CD14-positive monocyte (primary cell): ENCODE results near the gene LZIC. TPM values are rescaled to one million over a fixed set of nuclear protein-coding genes. Genes with fewer than 3 reads are reported as not detected.

ENCODE experiments used
- DNase-seq, 3 donors: peaks; one replicate each; pipeline ENCODE4 v3.0.0-alpha.2; 2011 to 2022
- H2AFZ ChIP-seq: 2 replicates; pipeline ENCODE4 v1.6.0; 2012; ENCODE audit warnings: mild to moderate bottlenecking, low read depth, low read length, inconsistent platforms; ENCODE audit not compliant: insufficient read depth, poor library complexity, severe bottlenecking
- H3K27ac ChIP-seq, 2 donors: 1 replicate in 1 of 2; 2 replicates in 1 of 2; pipeline ENCODE4 v1.5.1; 2012 to 2013; ENCODE audit warnings: low read length in 2 of 2, control low read depth in 1 of 2, inconsistent platforms in 1 of 2, low read depth in 1 of 2, mild to moderate bottlenecking in 1 of 2
- H3K27me3 ChIP-seq, 2 donors: one replicate each; pipeline versions ENCODE4 v1.6.0 to v1.6.1; 2011 to 2013; ENCODE audit warnings: low read length in 2 of 2; ENCODE audit not compliant: control insufficient read depth in 2 of 2, insufficient read depth in 2 of 2
- H3K36me3 ChIP-seq, 2 donors: replicated peaks in 1 of 2; 1 replicate in 1 of 2; 2 replicates in 1 of 2; pipeline versions ENCODE4 v1.5.1 to v1.6.1; 2012 to 2013; ENCODE audit warnings: low read length in 2 of 2, control low read depth in 1 of 2, inconsistent platforms in 1 of 2, mild to moderate bottlenecking in 1 of 2; ENCODE audit not compliant: insufficient read depth in 2 of 2, control insufficient read depth in 1 of 2
- H3K4me1 ChIP-seq, 2 donors: 1 replicate in 1 of 2; 2 replicates in 1 of 2; pipeline versions ENCODE4 v1.5.1 to v1.6.1; 2012 to 2013; ENCODE audit warnings: low read length in 2 of 2, control low read depth in 1 of 2, inconsistent platforms in 1 of 2, mild to moderate bottlenecking in 1 of 2, moderate library complexity in 1 of 2; ENCODE audit not compliant: insufficient read depth in 2 of 2, control insufficient read depth in 1 of 2
- H3K4me2 ChIP-seq: replicated peaks from 2 replicates; pipeline ENCODE3; 2012; ENCODE audit warnings: low read length, moderate library complexity, mild to moderate bottlenecking; ENCODE audit not compliant: poor library complexity, severe bottlenecking; ENCODE audit errors: extremely low read depth
- H3K4me3 ChIP-seq, 3 experiments: fragments of 200-600 bp in 1 of 3; sonication (generic) in 1 of 3; replicated peaks in 1 of 3; 1 replicate in 2 of 3; 2 replicates in 1 of 3; pipeline ENCODE4 v1.5.1; 2011 to 2013; ENCODE audit warnings: low read length in 3 of 3, mild to moderate bottlenecking in 3 of 3, control low read depth in 2 of 3, low read depth in 2 of 3, inconsistent platforms in 1 of 3, moderate library complexity in 1 of 3
- H3K79me2 ChIP-seq: 2 replicates; pipeline ENCODE4 v1.6.0; 2012; ENCODE audit warnings: mild to moderate bottlenecking, control low read depth, inconsistent platforms, low read length, moderate library complexity; ENCODE audit not compliant: insufficient read depth
- H3K9ac ChIP-seq: 2 replicates; pipeline ENCODE4 v1.6.0; 2017; ENCODE audit warnings: low read length, mild to moderate bottlenecking; ENCODE audit not compliant: insufficient read depth, poor library complexity, severe bottlenecking
- H3K9me3 ChIP-seq, 2 donors: replicated peaks in 1 of 2; 1 replicate in 1 of 2; 2 replicates in 1 of 2; pipeline versions ENCODE4 v1.5.1 to v1.6.1; 2012 to 2013; ENCODE audit warnings: low read length in 2 of 2, control low read depth in 1 of 2; ENCODE audit not compliant: control insufficient read depth in 1 of 2, insufficient read depth in 1 of 2
- H4K20me1 ChIP-seq: 2 replicates; pipeline ENCODE4 v1.6.0; 2012; ENCODE audit warnings: mild to moderate bottlenecking, low read length, control low read depth, moderate library complexity; ENCODE audit not compliant: insufficient read depth
- H3K27ac Mint-ChIP-seq, 7 donors: one replicate each; pipeline ENCODE4 v1.8.0; 2020; ENCODE audit warnings: mild to moderate bottlenecking in 7 of 7, mixed read lengths in 7 of 7, moderate library complexity in 6 of 7, inconsistent platforms in 2 of 7
- H3K27me3 Mint-ChIP-seq, 3 donors: one replicate each; pipeline ENCODE4 v1.8.0; 2021 to 2022; ENCODE audit warnings: low read depth in 3 of 3, mild to moderate bottlenecking in 3 of 3, mixed read lengths in 3 of 3, moderate library complexity in 3 of 3, inconsistent platforms in 1 of 3
- H3K36me3 Mint-ChIP-seq, 2 donors: one replicate each; pipeline ENCODE4 v1.8.0; 2020; ENCODE audit warnings: mixed read lengths in 2 of 2, inconsistent platforms in 1 of 2, mild to moderate bottlenecking in 1 of 2
- H3K4me1 Mint-ChIP-seq: one replicate; pipeline ENCODE4 v1.8.0; 2020; ENCODE audit warnings: mild to moderate bottlenecking, mixed read lengths
- H3K4me3 Mint-ChIP-seq, 2 donors: one replicate each; pipeline ENCODE4 v1.8.0; 2020; ENCODE audit warnings: mild to moderate bottlenecking in 2 of 2, mixed read lengths in 2 of 2, moderate library complexity in 1 of 2
- H3K9me3 Mint-ChIP-seq, 7 donors: one replicate each; pipeline ENCODE4 v1.8.0; 2020 to 2022; ENCODE audit warnings: mixed read lengths in 7 of 7, mild to moderate bottlenecking in 6 of 7, moderate library complexity in 6 of 7, inconsistent platforms in 2 of 7
- CTCF ChIP-seq: fragments of 200-600 bp; IDR thresholded peaks from one replicate; pipeline ENCODE4 v1.8.0; 2022; ENCODE audit warnings: antibody characterized with exemption, mild to moderate bottlenecking
- WGBS: methylation state at CpG from one replicate; pipeline ENCODE4 v1.1.5; 2013; ENCODE audit warnings: missing lambda C conversion rate; ENCODE audit not compliant: insufficient coverage; 5-methylcytosine and 5-hydroxymethylcytosine counted together
- intact Hi-C, 2 donors: fragments of 100-400 bp; cut with micrococcal nuclease; formaldehyde crosslinking; loops; one replicate each; pipeline versions ENCODE4 v1.15.0 to v1.15.1; 2023
- polyA plus RNA-seq, 3 donors: library from polyadenylated mRNA; depleted of rRNA in 1 of 3; unstranded in 2 of 3; stranded (reverse) in 1 of 3; fragments of 300-500 nt in 2 of 3; fragments of >200 nt in 1 of 3; fragmentation: Illumina TruSeq in 2 of 3; gene quantifications; 1 replicate in 2 of 3; 2 replicates in 1 of 3; pipeline ENCODE4 v1.2.3, GENCODE V29; 2012 to 2021

The LZIC gene
- polyA plus RNA-seq, 3 donors = 11.1 to 32.9 (median 28.2) TPM

DNA sequence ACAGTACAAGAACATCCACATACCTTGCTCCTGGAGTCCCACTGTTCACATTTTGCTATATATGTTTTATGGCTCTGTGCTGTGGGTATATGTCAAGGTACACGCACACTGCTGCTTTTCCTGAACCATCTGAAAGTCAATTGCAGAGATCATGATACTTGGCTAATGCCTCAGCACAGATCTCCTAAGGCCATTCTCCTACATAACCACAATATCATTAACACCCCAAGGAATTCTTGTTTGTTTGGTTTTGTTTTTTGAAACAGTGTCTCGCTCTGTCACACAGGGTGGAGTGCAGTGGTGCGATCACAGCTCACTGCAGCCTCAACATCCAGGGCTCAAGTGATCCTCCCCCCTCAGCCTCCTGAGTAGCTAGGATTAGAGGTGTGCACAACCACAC is 49.1 kb downstream of the LZIC start:
- Histone ChIP-seq H3K4me1 (peaks cover 53 to 56% of the 10 kb centered on the region in 2 donors), H3K27me3 (no peaks in the 10 kb centered on the region), H3K79me2 (peaks cover 60% of the 10 kb centered on the region), H3K9ac (no peak overlapping the region), H3K27ac (peak overlapping the region in 1 of 2 donors; percentile 92), H3K4me3 (peak overlapping the region in 1 of 3 experiments; percentile 70), H4K20me1 (peaks cover 3% of the 10 kb centered on the region), H3K36me3 (no peaks in the 10 kb centered on the region), H3K9me3 (no peaks in the 10 kb centered on the region), H2AFZ (no peak overlapping the region), H3K4me2 (peak overlapping the region; percentile 79)
- DNase-seq = no peak
- Mint-ChIP-seq H3K4me3 (peak overlapping the region in 1 of 2 donors; percentile 47), H3K36me3 (peaks cover 9 to 12% of the 10 kb centered on the region in 2 donors), H3K27me3 (peaks cover 0 to 2% (median 0%) of the 10 kb centered on the region in 3 donors), H3K27ac (peak overlapping the region; percentile 88 to 97 (median 95)), H3K4me1 (peaks cover 63% of the 10 kb centered on the region), H3K9me3 (no peaks in the 10 kb centered on the region)
- no CpG with 5 or more reads among the region's 3 CpGs for WGBS
- intact Hi-C loops = no loop called here
- no peak for TF ChIP-seq CTCF

GRCh38 chr1:9892563-9893528 is 50.3 kb downstream of the LZIC start:
- H3K79me2 ChIP-seq = peaks cover 56% of the 10 kb centered on the region
- H3K27ac ChIP-seq = peak overlapping the region; percentile 85 to 92
- 0% methylated on average over 5 of the region's 14 CpGs for WGBS
- intact Hi-C loops = no loop called here
- peak overlapping the region; percentile 15 to 70 (median 21) for H3K4me3 ChIP-seq
- H2AFZ ChIP-seq = peak overlapping the region; percentile 77
- H3K9me3 ChIP-seq = no peaks in the 10 kb centered on the region
- H3K4me1 ChIP-seq = peaks cover 51 to 58% of the 10 kb centered on the region in 2 donors
- H4K20me1 ChIP-seq = peaks cover 3% of the 10 kb centered on the region
- peak overlapping the region; percentile 47 to 93 for H3K4me3 Mint-ChIP-seq
- peaks cover 60% of the 10 kb centered on the region for H3K4me1 Mint-ChIP-seq
- peaks cover 12 to 17% of the 10 kb centered on the region in 2 donors for H3K36me3 Mint-ChIP-seq
- H3K9ac ChIP-seq = peak overlapping the region; percentile 55
- peaks cover 2 to 4% of the 10 kb centered on the region in 2 donors for H3K36me3 ChIP-seq
- no peaks in the 10 kb centered on the region for H3K9me3 Mint-ChIP-seq
- no peaks in the 10 kb centered on the region for H3K27me3 ChIP-seq
- H3K4me2 ChIP-seq = peak overlapping the region; percentile 79
- H3K27me3 Mint-ChIP-seq = peaks cover 0 to 2% (median 0%) of the 10 kb centered on the region in 3 donors
- peak; percentile 77 to 88 (median 86) for DNase-seq
- H3K27ac Mint-ChIP-seq = peak overlapping the region; percentile 88 to 97 (median 95)
- TF ChIP-seq CTCF = no peak
